Measurements from ENCODE around the gene GPR27.
A peak's percentile ranks its signal among the peaks of the same experiment; 100 is the strongest.

GPR27 gene, protein sequence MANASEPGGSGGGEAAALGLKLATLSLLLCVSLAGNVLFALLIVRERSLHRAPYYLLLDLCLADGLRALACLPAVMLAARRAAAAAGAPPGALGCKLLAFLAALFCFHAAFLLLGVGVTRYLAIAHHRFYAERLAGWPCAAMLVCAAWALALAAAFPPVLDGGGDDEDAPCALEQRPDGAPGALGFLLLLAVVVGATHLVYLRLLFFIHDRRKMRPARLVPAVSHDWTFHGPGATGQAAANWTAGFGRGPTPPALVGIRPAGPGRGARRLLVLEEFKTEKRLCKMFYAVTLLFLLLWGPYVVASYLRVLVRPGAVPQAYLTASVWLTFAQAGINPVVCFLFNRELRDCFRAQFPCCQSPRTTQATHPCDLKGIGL

DNA sequence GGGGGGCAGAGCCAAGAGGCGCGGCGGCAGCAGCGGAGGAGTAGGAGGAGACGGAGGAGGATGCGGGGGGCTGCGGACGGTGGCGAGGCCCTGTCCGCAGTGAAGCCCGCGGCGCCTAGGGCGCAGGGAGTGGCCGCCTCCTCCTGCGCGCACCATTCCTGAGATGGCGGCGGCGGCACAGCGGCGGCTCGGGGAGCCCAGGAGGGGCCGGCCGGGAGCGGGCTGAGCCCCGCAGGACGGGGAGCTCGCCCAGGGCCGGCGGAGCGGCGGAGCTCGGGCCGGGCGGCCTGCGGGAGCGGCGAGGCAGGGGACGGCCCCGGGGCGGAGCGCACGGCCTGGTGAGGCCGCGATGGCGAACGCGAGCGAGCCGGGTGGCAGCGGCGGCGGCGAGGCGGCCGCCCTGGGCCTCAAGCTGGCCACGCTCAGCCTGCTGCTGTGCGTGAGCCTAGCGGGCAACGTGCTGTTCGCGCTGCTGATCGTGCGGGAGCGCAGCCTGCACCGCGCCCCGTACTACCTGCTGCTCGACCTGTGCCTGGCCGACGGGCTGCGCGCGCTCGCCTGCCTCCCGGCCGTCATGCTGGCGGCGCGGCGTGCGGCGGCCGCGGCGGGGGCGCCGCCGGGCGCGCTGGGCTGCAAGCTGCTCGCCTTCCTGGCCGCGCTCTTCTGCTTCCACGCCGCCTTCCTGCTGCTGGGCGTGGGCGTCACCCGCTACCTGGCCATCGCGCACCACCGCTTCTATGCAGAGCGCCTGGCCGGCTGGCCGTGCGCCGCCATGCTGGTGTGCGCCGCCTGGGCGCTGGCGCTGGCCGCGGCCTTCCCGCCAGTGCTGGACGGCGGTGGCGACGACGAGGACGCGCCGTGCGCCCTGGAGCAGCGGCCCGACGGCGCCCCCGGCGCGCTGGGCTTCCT, at the start of gene GPR27:
Gene GPR27 (plus strand): TSS at position 155 of the 909 bp plus-strand sequence. CDS start 195 bp downstream, at position 350.
- ATAC-seq (replicated peaks; ENCODE audit: extremely low read depth, poor library complexity, severe bottlenecking) (peak; percentile 43), DNase-seq (ENCODE audit: low spot score in 2 of 2) (no peak)
- Mint-ChIP-seq H3K9me3 (no peaks in the 10 kb centered on the region), H3K4me3 (peak within 1 kb of the TSS; percentile 71), H3K27me3 (peaks cover 52% of the 10 kb centered on the region), H3K4me1 (no peaks in the 10 kb centered on the region), H3K27ac (ENCODE audit: low read depth) (no peak within 1 kb of the TSS), H3K36me3 (ENCODE audit: insufficient read depth) (no peaks in the 10 kb centered on the region)

DNA sequence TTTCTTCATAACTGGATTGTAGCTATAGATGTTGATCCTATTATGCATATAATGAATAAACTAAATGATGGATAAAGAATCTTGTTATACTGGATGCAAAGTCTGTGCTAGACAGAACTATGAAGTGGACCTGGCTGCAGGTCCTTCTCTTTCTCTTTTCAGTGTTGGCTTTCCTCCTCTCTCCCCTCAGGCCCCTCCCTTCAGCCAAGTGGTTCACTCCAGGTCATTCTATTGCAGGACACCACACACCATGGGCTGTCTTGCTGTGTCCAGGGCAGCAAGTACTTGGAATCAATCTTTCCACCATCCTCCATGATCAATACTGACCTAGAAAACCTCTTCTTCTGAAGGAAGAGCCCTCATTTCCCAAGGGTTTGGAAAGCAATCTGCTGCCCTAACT, 48.7 kb upstream of the GPR27 start:
- Mint-ChIP-seq H3K36me3 (ENCODE audit: insufficient read depth) (peaks cover 23% of the 10 kb centered on the region), H3K9me3 (no peaks in the 10 kb centered on the region), H3K4me3 (no peak overlapping the region), H3K27ac (ENCODE audit: low read depth) (peak overlapping the region; percentile 80), H3K27me3 (no peaks in the 10 kb centered on the region), H3K4me1 (peaks cover 53% of the 10 kb centered on the region)
- no peak for DNase-seq (ENCODE audit: low spot score in 2 of 2)
- no peak for ATAC-seq (replicated peaks; ENCODE audit: extremely low read depth, poor library complexity, severe bottlenecking)

DNA sequence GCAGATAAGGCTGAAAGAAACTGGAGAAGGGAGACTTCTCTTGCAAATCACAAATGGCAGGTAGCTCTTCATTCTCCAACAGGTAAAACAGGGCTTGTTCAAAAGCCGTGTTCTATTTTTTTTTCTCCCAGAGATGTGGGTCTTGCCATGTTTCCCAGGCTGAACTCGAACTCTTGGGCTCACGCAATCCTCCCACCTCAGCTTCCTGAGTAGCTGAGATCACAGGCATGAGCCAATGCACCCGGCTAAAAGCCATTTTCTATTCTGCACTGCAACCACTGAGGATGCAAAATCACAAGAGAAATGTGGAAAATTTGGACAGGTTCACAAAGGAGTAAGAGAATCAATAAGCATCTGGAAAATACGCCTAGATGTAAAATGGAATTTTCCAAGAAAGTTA, 48.0 kb upstream of the GPR27 start:
- DNase-seq (ENCODE audit: low spot score in 2 of 2): no peak
- H3K36me3 Mint-ChIP-seq (ENCODE audit: insufficient read depth): peaks cover 25% of the 10 kb centered on the region
- H3K4me3 Mint-ChIP-seq: no peak overlapping the region
- no peak overlapping the region for H3K27ac Mint-ChIP-seq (ENCODE audit: low read depth)
- H3K9me3 Mint-ChIP-seq: no peaks in the 10 kb centered on the region
- ATAC-seq (replicated peaks; ENCODE audit: extremely low read depth, poor library complexity, severe bottlenecking): no peak
- no peaks in the 10 kb centered on the region for H3K27me3 Mint-ChIP-seq
- H3K4me1 Mint-ChIP-seq: peaks cover 55% of the 10 kb centered on the region

DNA sequence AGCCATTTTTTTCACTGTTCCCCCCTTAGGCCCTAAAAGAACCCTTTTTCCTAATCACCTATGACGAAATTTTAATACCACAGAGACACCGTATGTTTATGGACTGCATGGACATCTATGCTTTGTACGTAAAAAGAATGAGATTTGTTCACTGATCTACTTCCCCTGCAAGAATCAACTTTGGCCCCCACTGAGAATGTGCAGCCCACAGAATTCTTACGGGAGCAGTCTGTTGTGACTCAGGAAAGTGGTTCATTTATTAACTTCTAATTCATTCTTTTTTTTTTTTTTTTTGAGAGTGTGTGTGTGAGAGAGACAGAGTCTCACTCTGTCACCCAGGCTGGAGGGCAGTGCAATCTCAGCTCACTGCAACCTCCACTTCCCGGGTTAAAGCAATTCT, 46.1 kb upstream of the GPR27 start:
- Mint-ChIP-seq H3K4me1 (peaks cover 46% of the 10 kb centered on the region), H3K36me3 (ENCODE audit: insufficient read depth) (peaks cover 20% of the 10 kb centered on the region), H3K27ac (ENCODE audit: low read depth) (no peak overlapping the region), H3K9me3 (no peaks in the 10 kb centered on the region), H3K4me3 (no peak overlapping the region), H3K27me3 (no peaks in the 10 kb centered on the region)
- no peak for ATAC-seq (replicated peaks; ENCODE audit: extremely low read depth, poor library complexity, severe bottlenecking)
- DNase-seq (ENCODE audit: low spot score in 2 of 2): no peak

DNA sequence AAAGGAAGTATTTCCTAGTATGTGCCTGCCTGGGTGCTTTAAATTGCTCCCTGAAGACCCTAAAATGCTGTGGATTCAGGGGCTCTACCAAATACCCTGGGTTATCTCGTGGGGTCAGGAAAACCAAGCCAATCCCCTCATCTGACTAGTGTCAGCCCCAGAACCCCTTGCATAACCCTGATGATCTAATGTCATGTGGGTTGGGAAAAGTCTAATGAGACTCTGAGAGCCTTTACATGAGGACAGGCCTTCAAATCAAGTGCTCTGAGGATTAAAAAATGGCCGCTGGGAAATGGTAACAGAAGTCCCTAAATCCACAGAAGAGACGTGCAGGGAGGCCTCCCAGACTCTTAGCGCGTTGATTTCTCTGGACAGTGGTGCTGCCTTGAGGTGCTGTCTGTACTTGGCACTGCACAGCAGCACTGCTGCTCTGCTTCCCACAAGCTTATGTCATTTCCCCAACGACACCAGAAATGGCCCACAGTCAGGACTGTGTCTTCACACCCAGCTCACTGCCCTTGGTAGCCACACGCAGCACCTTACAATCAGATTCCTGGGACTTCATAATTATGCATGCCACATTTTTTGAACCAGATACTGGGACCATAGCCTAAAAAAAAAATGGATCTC, 45.1 kb upstream of the GPR27 start:
- Mint-ChIP-seq H3K4me1 (peaks cover 53% of the 10 kb centered on the region), H3K27ac (ENCODE audit: low read depth) (no peak overlapping the region), H3K27me3 (no peaks in the 10 kb centered on the region), H3K9me3 (no peaks in the 10 kb centered on the region), H3K36me3 (ENCODE audit: insufficient read depth) (peaks cover 20% of the 10 kb centered on the region), H3K4me3 (no peak overlapping the region)
- ATAC-seq (replicated peaks; ENCODE audit: extremely low read depth, poor library complexity, severe bottlenecking): no peak
- no peak for DNase-seq (ENCODE audit: low spot score in 2 of 2)

DNA sequence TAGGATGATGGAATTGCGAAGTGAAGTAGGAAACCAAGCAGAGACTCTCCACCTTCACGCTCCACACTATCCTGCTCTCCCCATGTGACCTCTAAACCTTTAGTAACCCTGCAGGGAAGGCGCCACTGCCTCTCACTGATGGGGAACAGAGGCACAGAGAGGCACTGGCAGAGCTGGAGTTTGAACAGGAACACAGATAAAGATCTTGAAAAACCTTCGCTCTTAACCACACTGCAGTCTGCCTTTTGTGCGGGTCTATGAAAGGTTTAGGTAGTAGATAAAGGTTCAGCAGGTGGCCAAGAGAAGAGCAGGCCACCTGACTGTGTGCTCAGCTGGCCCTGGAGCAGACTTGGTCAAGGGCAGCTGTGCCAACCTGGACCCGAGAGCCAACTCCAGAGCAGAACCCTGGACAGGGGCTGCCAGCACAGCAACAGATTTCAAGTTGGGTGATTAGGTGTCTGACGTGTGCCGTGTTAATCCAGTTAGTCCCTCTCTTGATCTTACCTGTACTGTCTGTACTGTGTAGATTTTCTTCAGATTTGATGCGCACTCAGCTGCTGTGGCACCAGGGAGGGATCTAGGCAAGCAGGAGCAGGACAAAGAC, 43.6 kb upstream of the GPR27 start:
- Mint-ChIP-seq H3K27me3 (no peaks in the 10 kb centered on the region), H3K4me3 (no peak overlapping the region), H3K36me3 (ENCODE audit: insufficient read depth) (peaks cover 14% of the 10 kb centered on the region), H3K27ac (ENCODE audit: low read depth) (no peak overlapping the region), H3K9me3 (no peaks in the 10 kb centered on the region), H3K4me1 (peaks cover 52% of the 10 kb centered on the region)
- ATAC-seq (replicated peaks; ENCODE audit: extremely low read depth, poor library complexity, severe bottlenecking) (no peak), DNase-seq (ENCODE audit: low spot score in 2 of 2) (no peak)

DNA sequence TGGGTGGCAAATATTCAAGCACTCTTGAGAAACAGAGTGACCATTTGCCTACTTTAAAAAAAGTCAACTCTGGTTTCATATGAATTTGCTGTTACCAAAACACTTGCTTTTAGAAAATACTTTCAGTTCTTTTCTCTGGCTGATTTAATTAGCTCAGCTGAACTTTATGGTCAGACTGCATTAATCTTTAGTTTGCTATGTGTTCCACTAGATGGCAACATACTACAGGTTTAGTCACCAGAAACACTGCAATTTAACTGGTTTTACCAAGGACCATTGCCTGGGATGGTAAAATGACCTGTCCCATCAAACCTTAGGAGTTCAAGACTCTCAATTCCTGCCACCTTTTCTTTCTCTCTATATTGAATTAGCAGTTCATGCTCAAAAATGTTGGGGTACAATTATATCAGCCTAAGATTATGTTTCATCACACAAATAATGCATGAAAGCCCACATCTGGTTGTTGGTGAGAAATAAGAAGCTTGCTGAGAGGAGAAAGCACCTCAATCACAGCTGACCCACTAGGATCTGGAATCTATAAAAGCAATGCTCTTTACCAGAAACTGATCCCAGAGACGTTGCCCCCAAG, 42.7 kb upstream of the GPR27 start:
- Mint-ChIP-seq H3K27ac (ENCODE audit: low read depth) (peak overlapping the region; percentile 19), H3K4me3 (no peak overlapping the region), H3K4me1 (peaks cover 48% of the 10 kb centered on the region), H3K36me3 (ENCODE audit: insufficient read depth) (peaks cover 10% of the 10 kb centered on the region), H3K27me3 (no peaks in the 10 kb centered on the region), H3K9me3 (no peaks in the 10 kb centered on the region)
- ATAC-seq (replicated peaks; ENCODE audit: extremely low read depth, poor library complexity, severe bottlenecking) (peak; percentile 28), DNase-seq (ENCODE audit: low spot score in 2 of 2) (no peak)

DNA sequence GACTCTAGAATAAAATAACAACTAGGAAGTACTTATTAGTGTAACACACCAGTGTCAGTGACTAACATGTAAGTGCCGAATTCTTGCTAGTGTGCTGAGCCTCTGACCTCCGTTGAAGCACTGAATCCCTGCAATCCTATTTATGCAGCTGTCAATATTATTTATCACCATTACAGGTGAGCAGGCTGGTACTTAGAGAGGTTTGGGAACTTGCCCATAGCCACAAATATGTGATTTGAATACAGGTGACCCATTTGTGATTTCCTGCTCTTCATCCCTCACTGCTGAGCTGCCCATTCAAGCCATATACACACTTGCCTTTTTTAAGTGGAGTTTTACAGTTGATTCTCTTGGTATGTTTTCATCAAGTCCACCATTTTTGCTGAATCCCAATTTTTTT, 40.6 kb upstream of the GPR27 start:
- DNase-seq (ENCODE audit: low spot score in 2 of 2) (no peak), ATAC-seq (replicated peaks; ENCODE audit: extremely low read depth, poor library complexity, severe bottlenecking) (no peak)
- Mint-ChIP-seq H3K9me3 (no peaks in the 10 kb centered on the region), H3K27ac (ENCODE audit: low read depth) (peak overlapping the region; percentile 88), H3K4me3 (peak overlapping the region; percentile 19), H3K36me3 (ENCODE audit: insufficient read depth) (peaks cover 7% of the 10 kb centered on the region), H3K4me1 (peaks cover 56% of the 10 kb centered on the region), H3K27me3 (no peaks in the 10 kb centered on the region)

DNA sequence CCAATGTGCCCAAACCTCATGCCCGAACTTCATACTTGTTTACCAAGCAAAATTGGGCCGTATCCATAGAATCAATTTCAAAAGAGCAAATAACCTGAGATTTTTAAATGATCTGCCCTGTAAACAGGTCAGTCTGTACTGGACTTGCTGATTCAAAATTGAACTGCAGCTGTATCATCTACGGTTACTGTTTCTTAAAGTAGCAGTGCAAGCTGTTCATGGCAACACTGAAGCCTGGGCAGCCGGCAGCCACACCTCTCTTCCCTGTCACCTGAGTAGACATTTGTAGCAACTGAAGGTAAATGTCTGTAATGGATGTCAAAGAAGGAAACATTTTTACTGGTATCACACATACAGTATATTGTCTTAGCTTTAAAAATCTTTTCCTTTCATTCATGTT, 39.1 kb upstream of the GPR27 start:
- peaks cover 71% of the 10 kb centered on the region for H3K4me1 Mint-ChIP-seq
- no peak for ATAC-seq (replicated peaks; ENCODE audit: extremely low read depth, poor library complexity, severe bottlenecking)
- H3K4me3 Mint-ChIP-seq: no peak overlapping the region
- DNase-seq (ENCODE audit: low spot score in 2 of 2): no peak
- H3K27me3 Mint-ChIP-seq: no peaks in the 10 kb centered on the region
- H3K36me3 Mint-ChIP-seq (ENCODE audit: insufficient read depth): peaks cover 8% of the 10 kb centered on the region
- no peaks in the 10 kb centered on the region for H3K9me3 Mint-ChIP-seq
- H3K27ac Mint-ChIP-seq (ENCODE audit: low read depth): no peak overlapping the region

DNA sequence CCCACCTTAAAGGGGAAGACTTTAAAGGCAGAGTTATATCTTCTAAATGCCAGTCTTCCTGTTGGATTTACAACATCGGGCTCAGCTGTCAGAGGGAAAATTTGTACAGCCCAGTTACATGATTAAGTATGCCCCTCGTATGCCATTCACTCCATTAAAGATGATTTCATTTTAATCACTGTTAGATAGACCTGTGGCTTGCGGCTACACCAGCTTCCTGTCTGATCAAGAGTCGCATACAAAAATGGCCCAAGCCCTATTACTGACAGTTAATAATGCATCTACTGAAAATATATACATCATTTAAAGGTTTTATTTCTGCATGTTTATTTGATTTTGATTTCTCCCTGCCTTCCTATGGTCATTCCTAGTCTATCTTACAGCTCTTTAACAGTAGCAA, 35.6 kb upstream of the GPR27 start:
- peaks cover 79% of the 10 kb centered on the region for H3K4me1 Mint-ChIP-seq
- peak; percentile 76 for ATAC-seq (replicated peaks; ENCODE audit: extremely low read depth, poor library complexity, severe bottlenecking)
- no peaks in the 10 kb centered on the region for H3K27me3 Mint-ChIP-seq
- H3K27ac Mint-ChIP-seq (ENCODE audit: low read depth): peak overlapping the region; percentile 45
- no peaks in the 10 kb centered on the region for H3K9me3 Mint-ChIP-seq
- H3K4me3 Mint-ChIP-seq: no peak overlapping the region
- no peak for DNase-seq (ENCODE audit: low spot score in 2 of 2)
- H3K36me3 Mint-ChIP-seq (ENCODE audit: insufficient read depth): peaks cover 5% of the 10 kb centered on the region

DNA sequence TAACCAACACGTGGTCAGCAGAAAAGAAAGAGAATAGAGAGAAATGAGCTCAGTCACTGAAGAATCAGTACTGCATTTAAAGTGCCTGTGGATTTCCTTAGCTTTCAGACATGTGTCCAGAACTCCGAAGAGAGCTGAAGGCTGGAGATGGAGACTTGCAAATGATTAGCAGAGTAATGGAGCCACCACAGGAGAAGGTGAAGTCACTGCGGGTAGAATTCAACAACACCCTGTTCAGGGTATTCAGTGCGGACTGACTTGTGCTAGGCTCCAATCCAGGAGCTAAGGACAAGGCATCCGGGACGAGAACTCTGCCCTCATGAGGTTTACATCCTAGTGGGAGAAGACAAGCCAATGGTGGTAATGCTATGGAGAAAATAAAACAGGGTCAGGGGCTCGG, 32.7 kb upstream of the GPR27 start:
- DNase-seq (ENCODE audit: low spot score in 2 of 2) (no peak), ATAC-seq (replicated peaks; ENCODE audit: extremely low read depth, poor library complexity, severe bottlenecking) (no peak)
- Mint-ChIP-seq H3K36me3 (ENCODE audit: insufficient read depth) (peaks cover 12% of the 10 kb centered on the region), H3K4me1 (peaks cover 77% of the 10 kb centered on the region), H3K27ac (ENCODE audit: low read depth) (peak overlapping the region; percentile 78), H3K9me3 (no peaks in the 10 kb centered on the region), H3K27me3 (no peaks in the 10 kb centered on the region), H3K4me3 (peak overlapping the region; percentile 23)

DNA sequence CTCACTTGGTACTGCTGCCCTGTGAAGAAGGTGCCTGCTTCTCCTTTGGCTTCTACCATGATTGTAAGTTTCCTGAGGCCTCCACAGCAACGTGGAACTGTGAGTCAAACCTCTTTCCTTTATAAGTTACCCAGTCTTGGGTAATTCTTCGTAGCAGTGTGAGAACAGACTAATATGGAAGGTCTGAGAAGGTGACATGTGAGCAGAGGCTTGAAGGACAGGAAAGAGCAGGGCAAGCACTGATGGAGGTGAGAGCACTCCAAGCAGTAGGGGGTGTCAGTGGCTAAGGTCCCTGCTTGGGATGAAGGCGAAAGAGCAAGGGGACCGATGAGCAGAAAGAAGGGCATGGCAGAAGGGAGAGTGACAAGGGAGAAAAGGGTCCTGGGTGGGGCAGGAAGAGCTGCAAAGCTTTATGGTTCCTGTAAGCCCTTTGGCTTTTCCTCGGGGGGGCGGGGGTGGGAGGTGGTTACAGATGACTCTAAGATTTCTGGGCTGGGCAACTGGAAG, 32.0 kb upstream of the GPR27 start:
- peak overlapping the region; percentile 38 for H3K4me3 Mint-ChIP-seq
- no peak for ATAC-seq (replicated peaks; ENCODE audit: extremely low read depth, poor library complexity, severe bottlenecking)
- H3K27me3 Mint-ChIP-seq: no peaks in the 10 kb centered on the region
- no peaks in the 10 kb centered on the region for H3K9me3 Mint-ChIP-seq
- peak overlapping the region; percentile 78 for H3K27ac Mint-ChIP-seq (ENCODE audit: low read depth)
- H3K4me1 Mint-ChIP-seq: peaks cover 79% of the 10 kb centered on the region
- DNase-seq (ENCODE audit: low spot score in 2 of 2): no peak
- peaks cover 16% of the 10 kb centered on the region for H3K36me3 Mint-ChIP-seq (ENCODE audit: insufficient read depth)
